CD14-positive monocyte (primary cell): ENCODE data around the gene GALNT17. TPM values are rescaled to one million over a fixed set of nuclear protein-coding genes. Genes with fewer than 3 reads are reported as not detected.

Experiments used
- DNase-seq, 3 donors: peaks; one replicate each; pipeline ENCODE4 v3.0.0-alpha.2; 2011 to 2022
- H2AFZ ChIP-seq: 2 replicates; pipeline ENCODE4 v1.6.0; 2012; ENCODE audit warnings: mild to moderate bottlenecking, low read depth, low read length, inconsistent platforms; ENCODE audit not compliant: insufficient read depth, poor library complexity, severe bottlenecking
- H3K27ac ChIP-seq, 2 donors: 1 replicate in 1 of 2; 2 replicates in 1 of 2; pipeline ENCODE4 v1.5.1; 2012 to 2013; ENCODE audit warnings: low read length in 2 of 2, control low read depth in 1 of 2, inconsistent platforms in 1 of 2, low read depth in 1 of 2, mild to moderate bottlenecking in 1 of 2
- H3K27me3 ChIP-seq, 2 donors: one replicate each; pipeline versions ENCODE4 v1.6.0 to v1.6.1; 2011 to 2013; ENCODE audit warnings: low read length in 2 of 2; ENCODE audit not compliant: control insufficient read depth in 2 of 2, insufficient read depth in 2 of 2
- H3K36me3 ChIP-seq, 2 donors: replicated peaks in 1 of 2; 1 replicate in 1 of 2; 2 replicates in 1 of 2; pipeline versions ENCODE4 v1.5.1 to v1.6.1; 2012 to 2013; ENCODE audit warnings: low read length in 2 of 2, control low read depth in 1 of 2, inconsistent platforms in 1 of 2, mild to moderate bottlenecking in 1 of 2; ENCODE audit not compliant: insufficient read depth in 2 of 2, control insufficient read depth in 1 of 2
- H3K4me1 ChIP-seq, 2 donors: 1 replicate in 1 of 2; 2 replicates in 1 of 2; pipeline versions ENCODE4 v1.5.1 to v1.6.1; 2012 to 2013; ENCODE audit warnings: low read length in 2 of 2, control low read depth in 1 of 2, inconsistent platforms in 1 of 2, mild to moderate bottlenecking in 1 of 2, moderate library complexity in 1 of 2; ENCODE audit not compliant: insufficient read depth in 2 of 2, control insufficient read depth in 1 of 2
- H3K4me2 ChIP-seq: replicated peaks from 2 replicates; pipeline ENCODE3; 2012; ENCODE audit warnings: low read length, moderate library complexity, mild to moderate bottlenecking; ENCODE audit not compliant: poor library complexity, severe bottlenecking; ENCODE audit errors: extremely low read depth
- H3K4me3 ChIP-seq, 3 experiments: fragments of 200-600 bp in 1 of 3; sonication (generic) in 1 of 3; replicated peaks in 1 of 3; 1 replicate in 2 of 3; 2 replicates in 1 of 3; pipeline ENCODE4 v1.5.1; 2011 to 2013; ENCODE audit warnings: low read length in 3 of 3, mild to moderate bottlenecking in 3 of 3, control low read depth in 2 of 3, low read depth in 2 of 3, inconsistent platforms in 1 of 3, moderate library complexity in 1 of 3
- H3K79me2 ChIP-seq: 2 replicates; pipeline ENCODE4 v1.6.0; 2012; ENCODE audit warnings: mild to moderate bottlenecking, control low read depth, inconsistent platforms, low read length, moderate library complexity; ENCODE audit not compliant: insufficient read depth
- H3K9ac ChIP-seq: 2 replicates; pipeline ENCODE4 v1.6.0; 2017; ENCODE audit warnings: low read length, mild to moderate bottlenecking; ENCODE audit not compliant: insufficient read depth, poor library complexity, severe bottlenecking
- H3K9me3 ChIP-seq, 2 donors: replicated peaks in 1 of 2; 1 replicate in 1 of 2; 2 replicates in 1 of 2; pipeline versions ENCODE4 v1.5.1 to v1.6.1; 2012 to 2013; ENCODE audit warnings: low read length in 2 of 2, control low read depth in 1 of 2; ENCODE audit not compliant: control insufficient read depth in 1 of 2, insufficient read depth in 1 of 2
- H4K20me1 ChIP-seq: 2 replicates; pipeline ENCODE4 v1.6.0; 2012; ENCODE audit warnings: mild to moderate bottlenecking, low read length, control low read depth, moderate library complexity; ENCODE audit not compliant: insufficient read depth
- H3K27ac Mint-ChIP-seq, 7 donors: one replicate each; pipeline ENCODE4 v1.8.0; 2020; ENCODE audit warnings: mild to moderate bottlenecking in 7 of 7, mixed read lengths in 7 of 7, moderate library complexity in 6 of 7, inconsistent platforms in 2 of 7
- H3K27me3 Mint-ChIP-seq, 3 donors: one replicate each; pipeline ENCODE4 v1.8.0; 2021 to 2022; ENCODE audit warnings: low read depth in 3 of 3, mild to moderate bottlenecking in 3 of 3, mixed read lengths in 3 of 3, moderate library complexity in 3 of 3, inconsistent platforms in 1 of 3
- H3K36me3 Mint-ChIP-seq, 2 donors: one replicate each; pipeline ENCODE4 v1.8.0; 2020; ENCODE audit warnings: mixed read lengths in 2 of 2, inconsistent platforms in 1 of 2, mild to moderate bottlenecking in 1 of 2
- H3K4me1 Mint-ChIP-seq: one replicate; pipeline ENCODE4 v1.8.0; 2020; ENCODE audit warnings: mild to moderate bottlenecking, mixed read lengths
- H3K4me3 Mint-ChIP-seq, 2 donors: one replicate each; pipeline ENCODE4 v1.8.0; 2020; ENCODE audit warnings: mild to moderate bottlenecking in 2 of 2, mixed read lengths in 2 of 2, moderate library complexity in 1 of 2
- H3K9me3 Mint-ChIP-seq, 7 donors: one replicate each; pipeline ENCODE4 v1.8.0; 2020 to 2022; ENCODE audit warnings: mixed read lengths in 7 of 7, mild to moderate bottlenecking in 6 of 7, moderate library complexity in 6 of 7, inconsistent platforms in 2 of 7
- WGBS: methylation state at CpG from one replicate; pipeline ENCODE4 v1.1.5; 2013; ENCODE audit warnings: missing lambda C conversion rate; ENCODE audit not compliant: insufficient coverage; 5-methylcytosine and 5-hydroxymethylcytosine counted together
- intact Hi-C, 2 donors: fragments of 100-400 bp; cut with micrococcal nuclease; formaldehyde crosslinking; loops; one replicate each; pipeline versions ENCODE4 v1.15.0 to v1.15.1; 2023
- polyA plus RNA-seq, 3 donors: library from polyadenylated mRNA; depleted of rRNA in 1 of 3; unstranded in 2 of 3; stranded (reverse) in 1 of 3; fragments of 300-500 nt in 2 of 3; fragments of >200 nt in 1 of 3; fragmentation: Illumina TruSeq in 2 of 3; gene quantifications; 1 replicate in 2 of 3; 2 replicates in 1 of 3; pipeline ENCODE4 v1.2.3, GENCODE V29; 2012 to 2021
- TF ChIP-seq, protein P1 (sequence below): fragments of 200-600 bp; IDR thresholded peaks from one replicate; pipeline ENCODE4 v1.8.0; 2022; ENCODE audit warnings: antibody characterized with exemption, mild to moderate bottlenecking

Gene GALNT17
- polyA plus RNA-seq, 3 donors = not detected

DNA sequence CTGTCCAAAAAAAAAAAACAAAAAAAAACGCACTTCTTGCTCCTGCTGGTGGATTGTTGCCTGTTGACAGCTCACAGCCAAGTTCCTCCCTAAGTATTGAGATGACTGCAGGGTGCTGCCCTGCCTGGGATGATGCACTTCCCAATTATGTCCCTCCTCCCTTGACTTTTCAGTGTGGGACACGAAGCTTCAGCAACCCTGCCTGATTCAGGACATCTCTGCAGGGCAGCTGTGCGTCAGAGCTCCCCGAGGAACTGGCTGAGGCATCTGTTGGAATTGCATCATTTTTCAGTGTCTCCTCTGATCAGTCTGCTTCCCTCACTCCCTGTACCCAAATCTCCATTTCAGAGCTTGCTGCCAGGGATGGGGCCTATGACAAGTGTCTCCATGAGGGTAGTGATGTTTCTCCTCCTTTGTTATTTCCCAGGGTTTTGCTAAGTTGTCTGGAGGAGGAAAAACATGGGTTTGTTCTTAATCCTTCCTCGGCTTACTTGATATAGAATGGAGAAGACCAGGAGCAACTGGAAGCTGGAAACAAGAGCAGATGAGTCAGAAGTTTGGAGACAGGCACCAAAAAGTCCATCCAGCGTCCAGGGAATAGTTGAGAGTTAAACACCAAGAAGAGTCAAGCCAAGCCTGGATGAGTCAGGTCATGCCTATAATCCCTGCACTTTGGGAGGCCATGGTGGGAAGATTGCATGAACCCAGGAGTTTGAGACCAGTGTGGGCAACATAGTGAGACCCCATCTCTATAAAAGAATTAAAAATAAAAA is 355.1 kb downstream of the GALNT17 start:
- H3K27me3 ChIP-seq = no peaks in the 10 kb centered on the region
- H3K27me3 Mint-ChIP-seq = peaks cover 0 to 2% (median 0%) of the 10 kb centered on the region in 3 donors
- H3K36me3 ChIP-seq = no peaks in the 10 kb centered on the region
- peaks cover 5 to 9% of the 10 kb centered on the region in 2 donors for H3K9me3 ChIP-seq
- H3K4me2 ChIP-seq = no peak overlapping the region
- H3K4me3 Mint-ChIP-seq = no peak overlapping the region
- WGBS = 54% methylated on average over 2 of the region's 6 CpGs
- H3K9me3 Mint-ChIP-seq = peaks cover 0 to 15% (median 7%) of the 10 kb centered on the region in 7 donors
- no peak for DNase-seq
- TF ChIP-seq, protein P1, sequence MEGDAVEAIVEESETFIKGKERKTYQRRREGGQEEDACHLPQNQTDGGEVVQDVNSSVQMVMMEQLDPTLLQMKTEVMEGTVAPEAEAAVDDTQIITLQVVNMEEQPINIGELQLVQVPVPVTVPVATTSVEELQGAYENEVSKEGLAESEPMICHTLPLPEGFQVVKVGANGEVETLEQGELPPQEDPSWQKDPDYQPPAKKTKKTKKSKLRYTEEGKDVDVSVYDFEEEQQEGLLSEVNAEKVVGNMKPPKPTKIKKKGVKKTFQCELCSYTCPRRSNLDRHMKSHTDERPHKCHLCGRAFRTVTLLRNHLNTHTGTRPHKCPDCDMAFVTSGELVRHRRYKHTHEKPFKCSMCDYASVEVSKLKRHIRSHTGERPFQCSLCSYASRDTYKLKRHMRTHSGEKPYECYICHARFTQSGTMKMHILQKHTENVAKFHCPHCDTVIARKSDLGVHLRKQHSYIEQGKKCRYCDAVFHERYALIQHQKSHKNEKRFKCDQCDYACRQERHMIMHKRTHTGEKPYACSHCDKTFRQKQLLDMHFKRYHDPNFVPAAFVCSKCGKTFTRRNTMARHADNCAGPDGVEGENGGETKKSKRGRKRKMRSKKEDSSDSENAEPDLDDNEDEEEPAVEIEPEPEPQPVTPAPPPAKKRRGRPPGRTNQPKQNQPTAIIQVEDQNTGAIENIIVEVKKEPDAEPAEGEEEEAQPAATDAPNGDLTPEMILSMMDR = no peak
- intact Hi-C loops = no loop called here
- H2AFZ ChIP-seq = no peak overlapping the region
- H3K4me3 ChIP-seq = no peak overlapping the region
- no peak overlapping the region for H3K27ac ChIP-seq
- H3K36me3 Mint-ChIP-seq = no peaks in the 10 kb centered on the region
- H3K79me2 ChIP-seq = no peaks in the 10 kb centered on the region
- no peaks in the 10 kb centered on the region for H4K20me1 ChIP-seq
- no peak overlapping the region for H3K9ac ChIP-seq
- H3K27ac Mint-ChIP-seq = no peak overlapping the region
- no peaks in the 10 kb centered on the region for H3K4me1 Mint-ChIP-seq
- no peaks in the 10 kb centered on the region for H3K4me1 ChIP-seq

DNA sequence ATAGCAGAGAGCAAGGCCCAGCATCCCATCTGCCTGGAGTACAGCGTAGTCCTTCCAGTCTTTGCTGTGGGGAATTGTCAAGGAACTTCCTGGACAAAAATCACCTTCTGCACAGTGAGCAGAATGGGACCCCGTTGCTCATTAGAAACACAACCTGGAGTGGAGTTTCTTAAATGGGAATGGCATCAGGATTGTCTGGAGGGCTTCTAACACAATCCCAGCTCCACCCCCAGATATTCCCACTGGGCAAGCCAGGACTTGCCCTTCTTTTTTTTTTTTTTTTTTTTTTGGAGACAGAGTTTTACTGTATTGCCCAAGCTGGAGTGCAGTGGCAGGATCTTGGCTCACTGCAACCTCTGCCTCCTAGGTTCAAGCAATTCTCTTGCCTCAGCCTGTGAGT is 356.4 kb downstream of the GALNT17 start:
- intact Hi-C loops = no loop called here
- no peaks in the 10 kb centered on the region for H3K79me2 ChIP-seq
- H3K27me3 Mint-ChIP-seq = no peaks in the 10 kb centered on the region
- H3K9me3 ChIP-seq = peaks cover 5 to 9% of the 10 kb centered on the region in 2 donors
- no peaks in the 10 kb centered on the region for H3K4me1 Mint-ChIP-seq
- H3K27ac ChIP-seq = no peak overlapping the region
- no peak overlapping the region for H3K27ac Mint-ChIP-seq
- no peaks in the 10 kb centered on the region for H3K36me3 Mint-ChIP-seq
- no peak overlapping the region for H3K4me3 Mint-ChIP-seq
- 100% methylated on average over 1 of the region's 2 CpGs for WGBS
- peaks cover 0 to 13% (median 7%) of the 10 kb centered on the region in 7 donors for H3K9me3 Mint-ChIP-seq
- no peak for DNase-seq
- H2AFZ ChIP-seq = no peak overlapping the region
- H4K20me1 ChIP-seq = no peaks in the 10 kb centered on the region
- no peak overlapping the region for H3K4me2 ChIP-seq
- no peaks in the 10 kb centered on the region for H3K4me1 ChIP-seq
- H3K36me3 ChIP-seq = no peaks in the 10 kb centered on the region
- TF ChIP-seq, protein P1 = no peak
- no peak overlapping the region for H3K9ac ChIP-seq
- no peaks in the 10 kb centered on the region for H3K27me3 ChIP-seq
- H3K4me3 ChIP-seq = no peak overlapping the region
